GM12892 (cell line): Measurements from ENCODE around the gene SHC3.

Source experiments
- POLR2A ChIP-seq: IDR thresholded peaks from 2 replicates; pipeline ENCODE4 v1.6.1; 2011; ENCODE audit warnings: low read depth, low read length, control low read depth
- POLR2AphosphoS5 ChIP-seq: IDR thresholded peaks from 2 replicates; pipeline ENCODE4 v1.6.1; 2011; ENCODE audit warnings: low read depth, low read length, control low read depth
- TAF1 ChIP-seq: IDR thresholded peaks from 2 replicates; pipeline ENCODE4 v1.6.1; 2011; ENCODE audit warnings: low read depth, mild to moderate bottlenecking, control low read depth, low read length, borderline replicate concordance

DNA sequence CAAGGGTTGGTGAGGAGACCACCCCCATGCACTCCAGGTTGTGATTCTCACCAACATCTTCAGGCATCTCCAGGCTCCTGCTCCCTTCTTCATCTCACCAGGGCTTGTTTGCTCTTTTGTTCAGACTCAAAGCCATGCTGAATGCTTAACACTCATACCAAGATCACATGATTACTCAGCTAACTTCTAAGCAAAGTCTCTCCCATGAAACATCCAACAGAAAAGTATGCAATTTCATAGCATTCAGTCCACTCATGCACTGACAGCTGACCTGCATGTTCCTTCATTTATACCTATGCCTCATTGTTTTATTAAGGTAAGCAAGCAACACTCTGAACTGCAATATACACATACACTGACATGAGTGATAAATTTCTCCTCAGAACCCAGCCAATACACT lies 69.0 kb downstream of the SHC3 start:
- no peak for TF ChIP-seq POLR2A
- TF ChIP-seq POLR2AphosphoS5 = no peak
- no peak for TF ChIP-seq TAF1
